NCI-H748 (cell line): Measurements from ENCODE around the gene ZNF595.
"Not testable (repeated sequence)": the region's sequence is repeated elsewhere in the genome, so short reads cannot be mapped to it uniquely, and the experiment has no call there.

ENCODE experiments used
- DNase-seq: peaks from one replicate; lab custom pipeline; 2025; ENCODE audit not compliant: unreplicated experiment; lab: John Stamatoyannopoulos, UW

Gene ZNF595

DNA sequence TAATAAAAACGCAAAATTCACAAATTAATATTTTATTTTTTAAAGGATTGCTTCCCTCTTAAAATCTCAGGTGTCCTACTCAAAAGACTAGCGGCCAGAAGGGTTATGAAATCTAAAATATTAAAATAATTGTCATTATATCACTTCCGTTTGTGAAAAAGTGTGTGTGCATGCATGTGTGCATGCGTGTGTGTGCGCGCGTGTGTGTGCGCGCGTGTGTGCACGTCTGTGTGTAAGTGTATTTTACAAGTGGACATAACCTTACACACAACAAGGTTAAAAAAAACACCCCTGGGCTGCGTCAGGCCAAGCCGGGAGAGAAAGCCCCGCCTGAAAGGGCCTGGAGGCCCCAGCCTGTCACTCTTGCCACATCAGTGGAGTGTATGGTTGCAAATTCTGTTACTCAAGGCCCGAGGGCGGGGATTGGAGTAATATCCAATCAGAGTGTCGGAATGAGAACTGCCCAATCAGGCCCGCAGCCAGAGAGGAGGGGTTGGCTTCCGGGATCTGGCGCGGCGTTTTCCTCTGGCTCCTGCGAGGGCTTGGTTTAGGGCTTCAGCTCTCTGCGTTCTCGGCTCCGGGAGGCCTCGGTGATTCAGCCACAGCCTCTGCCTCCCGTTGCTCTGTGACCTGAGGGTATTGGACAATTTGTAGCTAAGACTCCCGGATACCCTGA is at the start of gene ZNF595:
Gene ZNF595, plus strand, starts transcription at position 518 of the 676 bp plus-strand sequence. CDS start 168 bp downstream, outside the sequence.
- not testable (repeated sequence) for DNase-seq

DNA sequence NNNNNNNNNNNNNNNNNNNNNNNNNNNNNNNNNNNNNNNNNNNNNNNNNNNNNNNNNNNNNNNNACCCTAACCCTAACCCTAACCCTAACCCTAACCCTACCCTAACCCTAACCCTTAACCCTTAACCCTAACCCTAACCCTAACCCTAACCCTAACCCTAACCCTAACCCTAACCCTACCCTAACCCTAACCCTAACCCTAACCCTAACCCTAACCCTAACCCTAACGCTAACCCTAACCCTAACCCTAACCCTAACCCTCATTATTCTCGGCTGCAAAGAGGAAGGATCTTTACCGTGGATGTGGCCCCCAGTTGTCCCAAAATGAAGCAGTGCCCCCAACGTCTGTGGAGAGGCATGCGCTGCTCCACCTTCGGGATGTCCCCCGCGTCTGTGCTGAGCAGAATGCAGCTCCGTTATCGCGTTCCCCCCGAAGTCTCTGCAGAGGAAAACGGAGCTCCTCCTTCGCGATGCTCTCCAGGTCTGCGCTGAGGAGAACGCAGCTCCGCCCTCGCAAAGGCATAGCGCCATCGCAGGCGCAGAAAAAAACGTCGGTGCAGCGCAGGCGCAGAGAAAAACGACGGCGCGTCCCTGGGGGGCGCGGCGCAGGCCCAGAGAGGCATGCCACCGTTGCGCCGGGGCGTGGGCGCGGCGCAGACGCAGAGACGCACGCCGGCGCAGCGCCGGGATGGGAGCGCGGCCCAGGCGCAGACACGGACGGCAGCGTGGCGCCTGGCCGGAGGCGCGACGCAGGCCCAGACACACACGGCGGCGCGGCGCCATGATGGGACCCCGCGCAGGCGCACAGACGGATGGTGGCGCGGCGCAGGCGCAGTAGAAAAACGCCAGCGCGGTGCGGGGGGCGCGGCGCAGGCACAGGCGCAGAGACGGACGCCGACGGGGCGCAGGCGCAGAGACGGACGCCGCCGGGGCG is 42.9 kb upstream of the ZNF595 start:
- not testable (repeated sequence) for DNase-seq

DNA sequence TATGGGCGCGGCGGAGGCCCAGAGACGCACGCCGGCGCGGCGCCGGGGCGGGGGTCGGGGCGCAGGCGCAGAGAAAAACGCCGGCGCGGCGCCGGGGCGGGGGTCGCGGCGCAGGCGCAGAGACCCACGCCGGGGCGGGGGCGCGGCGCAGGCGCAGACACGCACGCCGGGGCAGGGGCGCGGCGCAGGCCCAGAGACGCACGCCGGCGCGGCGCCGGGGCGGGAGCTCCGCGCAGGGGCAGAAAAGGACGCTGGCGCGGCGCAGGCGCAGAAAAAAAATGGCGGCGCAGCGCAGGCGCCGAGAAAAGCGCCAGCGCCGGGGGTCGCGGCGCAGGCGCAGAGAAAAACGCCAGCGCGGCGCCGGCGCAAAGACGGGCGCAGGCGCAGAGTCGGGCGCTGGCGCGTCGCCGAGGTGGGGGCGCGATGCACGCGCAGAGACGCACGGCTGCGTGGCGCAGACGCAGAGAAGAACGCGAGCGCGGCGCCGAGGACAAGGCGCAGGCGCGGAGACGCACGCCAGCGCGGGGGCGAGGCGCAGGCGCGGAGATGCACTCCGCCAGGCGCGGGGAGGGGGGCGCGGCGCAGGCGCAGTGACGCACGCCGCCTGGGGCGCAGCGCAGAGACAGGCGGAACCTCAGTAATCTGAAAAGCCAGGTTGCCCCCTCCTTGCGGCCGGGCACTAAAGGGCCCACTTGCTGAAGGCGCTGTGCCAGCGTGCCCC is 41.9 kb upstream of the ZNF595 start:
- not testable (repeated sequence) for DNase-seq

DNA sequence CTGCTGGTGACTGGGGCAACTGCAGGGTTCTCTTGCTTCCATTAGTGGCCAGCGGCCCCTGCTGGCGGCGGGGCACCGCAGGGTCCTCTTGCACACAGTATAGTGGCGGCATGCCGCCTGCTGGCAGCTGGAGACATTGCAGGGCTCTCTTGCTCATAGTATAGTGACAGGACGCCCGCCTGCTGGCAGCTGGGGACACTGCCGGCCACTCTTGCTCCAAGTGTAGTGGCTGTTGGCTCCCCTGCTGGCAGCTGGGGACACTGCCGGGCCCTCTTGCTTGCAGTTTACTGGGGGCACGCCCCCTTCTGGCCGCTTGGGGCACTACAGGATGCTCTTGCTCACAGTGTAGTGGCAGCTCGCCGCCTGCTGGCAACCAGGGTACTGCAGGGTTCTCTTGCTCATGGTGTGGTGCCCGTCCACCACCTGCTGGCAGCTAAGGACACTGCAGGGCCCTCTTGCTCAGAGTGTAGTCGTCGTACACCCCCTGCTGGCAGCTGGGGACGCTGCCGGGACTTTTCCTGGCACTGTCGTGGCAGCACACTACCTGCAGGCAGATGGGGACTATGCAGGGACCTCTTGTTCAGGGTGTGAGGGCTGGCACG is 41.2 kb upstream of the ZNF595 start:
- DNase-seq: not testable (repeated sequence)

DNA sequence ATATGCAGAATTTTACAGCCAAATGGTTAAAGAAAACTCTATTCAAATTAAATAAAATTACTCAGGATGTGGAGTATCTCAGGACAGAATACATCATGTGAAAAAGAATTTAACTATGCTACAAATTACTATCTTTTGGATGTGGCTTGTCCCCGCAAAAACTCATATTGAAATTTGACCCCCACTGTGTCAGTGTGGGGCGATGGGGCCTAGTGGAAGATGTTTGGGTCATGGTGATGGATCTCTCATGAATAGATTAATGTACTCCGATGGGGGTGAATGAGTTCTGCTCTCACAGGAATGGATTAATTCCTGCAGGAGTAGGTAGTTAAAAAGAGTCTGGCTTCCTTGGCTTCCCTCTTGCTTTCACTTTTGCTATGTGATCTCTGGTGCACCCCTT is 35.0 kb upstream of the ZNF595 start:
- not testable (repeated sequence) for DNase-seq

DNA sequence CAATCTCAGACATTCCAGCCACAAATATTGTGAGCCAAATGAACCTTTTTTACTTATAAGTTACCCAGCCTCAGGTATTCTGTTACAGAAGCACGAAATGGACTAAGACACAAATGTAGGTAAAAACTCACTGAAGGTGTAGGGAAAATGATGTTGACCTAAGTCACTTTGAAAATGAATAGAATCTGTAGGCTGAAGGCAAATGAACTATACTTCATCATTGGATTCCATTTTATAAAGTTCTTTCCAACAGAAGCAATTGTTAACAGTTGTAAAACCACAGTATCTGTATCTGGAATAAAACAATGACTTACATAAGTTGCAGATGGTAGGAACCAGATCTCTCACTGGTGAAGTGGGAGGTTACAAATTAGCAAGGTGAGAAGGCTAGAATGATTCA is 34.5 kb upstream of the ZNF595 start:
- DNase-seq: not testable (repeated sequence)

DNA sequence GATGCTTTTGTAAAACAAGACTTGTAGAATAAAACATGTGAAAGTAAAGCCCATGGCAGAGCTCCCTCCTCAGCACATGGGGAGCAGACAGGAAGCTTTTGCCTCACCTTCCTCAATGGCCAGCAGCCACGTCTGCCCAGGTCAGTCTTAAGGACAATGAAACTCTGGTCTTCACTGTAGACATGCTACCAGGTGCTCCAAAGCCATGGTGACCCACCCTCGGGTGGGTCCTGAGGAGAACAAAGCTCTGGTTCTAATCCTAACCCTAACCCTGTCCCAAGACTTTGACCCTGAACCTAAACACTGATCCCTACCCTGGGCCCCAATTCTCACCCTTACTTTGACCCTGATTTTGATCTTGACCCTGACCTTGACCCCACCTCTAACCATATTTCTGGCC is 30.2 kb upstream of the ZNF595 start:
- not testable (repeated sequence) for DNase-seq

DNA sequence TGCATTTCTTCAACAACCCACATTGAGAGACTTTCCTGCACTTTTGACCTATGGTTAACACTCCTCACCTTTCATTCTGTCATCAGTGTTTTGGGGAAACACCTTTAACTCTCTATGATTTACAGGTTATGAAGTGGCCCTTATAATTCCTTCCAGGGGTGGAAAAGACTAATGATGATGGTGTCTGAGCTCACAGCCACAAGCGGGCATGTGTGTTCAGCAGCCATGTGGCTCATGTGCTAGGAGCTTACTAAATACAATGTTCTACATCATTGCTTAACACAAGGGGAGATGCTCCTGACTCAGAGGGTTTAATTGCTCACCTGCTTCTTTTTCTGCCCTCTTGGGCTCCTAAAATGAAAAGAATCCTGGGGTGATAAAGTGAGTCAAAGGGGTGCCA is 28.8 kb upstream of the ZNF595 start:
- DNase-seq: not testable (repeated sequence)

DNA sequence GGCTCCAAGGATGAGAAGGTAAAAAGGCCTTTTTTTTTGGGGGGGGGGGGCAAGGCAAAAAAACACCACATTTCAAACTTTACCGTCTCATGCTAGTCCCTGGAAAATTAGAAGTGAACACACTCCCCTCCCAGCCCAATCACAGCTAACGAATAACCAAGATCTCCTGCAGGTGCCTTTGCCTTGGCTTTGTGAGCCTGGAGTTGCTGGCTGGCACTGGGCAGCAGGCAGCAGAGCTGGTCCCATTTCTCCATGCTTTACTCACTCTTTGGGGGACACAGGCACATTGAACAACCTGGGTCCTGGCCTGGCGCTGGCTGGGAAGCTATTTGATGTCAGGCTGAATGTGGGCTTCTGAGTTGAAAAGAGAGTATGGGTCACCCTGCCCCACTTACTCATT is 25.6 kb upstream of the ZNF595 start:
- DNase-seq: not testable (repeated sequence)

DNA sequence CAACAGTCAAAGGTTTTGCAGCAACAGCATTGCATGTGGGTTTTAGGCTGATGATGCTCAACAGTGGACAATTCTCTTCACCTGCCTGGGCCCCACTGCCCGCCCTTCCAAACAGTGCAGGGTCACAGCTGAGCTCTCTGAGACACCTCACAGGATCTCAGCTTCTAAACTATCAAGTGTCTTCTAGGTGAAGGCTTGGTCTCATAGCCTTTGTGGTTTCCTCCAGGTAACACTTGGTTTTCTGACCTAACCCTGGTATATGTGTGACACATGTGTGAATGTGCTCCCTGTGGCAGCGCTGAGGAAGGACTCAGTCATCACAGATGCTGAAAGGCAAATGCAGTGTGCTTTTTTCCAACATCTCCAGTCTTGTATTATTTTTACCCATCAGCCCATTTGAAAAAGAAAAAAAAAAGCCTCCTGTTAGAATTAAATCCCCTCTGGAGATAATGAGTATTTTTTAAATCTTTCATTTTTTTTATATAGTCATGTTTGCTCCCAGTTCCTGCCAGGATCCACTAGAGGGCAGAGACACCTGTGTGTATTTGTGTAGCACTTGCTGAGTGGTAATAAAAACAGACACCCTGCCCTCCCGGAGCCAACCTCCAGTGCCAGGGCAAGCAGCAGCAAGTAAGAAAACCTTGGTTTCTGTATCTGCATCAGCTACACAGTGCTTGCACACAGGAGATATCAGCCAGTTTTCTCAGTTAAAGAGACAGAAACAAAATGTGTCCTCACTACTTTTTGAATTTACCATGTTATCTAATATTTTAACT is 24.2 kb upstream of the ZNF595 start:
- DNase-seq: not testable (repeated sequence)

DNA sequence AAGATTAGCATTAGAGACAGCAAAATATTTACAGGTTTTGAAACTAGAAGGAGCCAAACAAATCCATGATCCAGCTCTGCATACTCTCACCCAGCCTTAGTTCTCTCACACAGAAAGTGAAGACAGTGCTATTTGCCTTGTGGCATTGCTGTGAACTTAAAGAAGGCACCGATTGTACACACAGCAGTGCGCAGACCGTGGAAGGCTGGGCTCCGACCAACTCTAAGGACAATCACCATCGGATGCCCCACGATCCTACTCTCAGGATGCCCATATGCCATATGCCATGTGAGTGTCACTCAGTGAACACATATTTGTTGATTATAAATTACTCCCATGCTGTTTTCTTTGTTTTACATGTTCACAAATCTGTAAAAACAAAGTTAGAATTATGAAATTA is 19.8 kb upstream of the ZNF595 start:
- DNase-seq: not testable (repeated sequence)

DNA sequence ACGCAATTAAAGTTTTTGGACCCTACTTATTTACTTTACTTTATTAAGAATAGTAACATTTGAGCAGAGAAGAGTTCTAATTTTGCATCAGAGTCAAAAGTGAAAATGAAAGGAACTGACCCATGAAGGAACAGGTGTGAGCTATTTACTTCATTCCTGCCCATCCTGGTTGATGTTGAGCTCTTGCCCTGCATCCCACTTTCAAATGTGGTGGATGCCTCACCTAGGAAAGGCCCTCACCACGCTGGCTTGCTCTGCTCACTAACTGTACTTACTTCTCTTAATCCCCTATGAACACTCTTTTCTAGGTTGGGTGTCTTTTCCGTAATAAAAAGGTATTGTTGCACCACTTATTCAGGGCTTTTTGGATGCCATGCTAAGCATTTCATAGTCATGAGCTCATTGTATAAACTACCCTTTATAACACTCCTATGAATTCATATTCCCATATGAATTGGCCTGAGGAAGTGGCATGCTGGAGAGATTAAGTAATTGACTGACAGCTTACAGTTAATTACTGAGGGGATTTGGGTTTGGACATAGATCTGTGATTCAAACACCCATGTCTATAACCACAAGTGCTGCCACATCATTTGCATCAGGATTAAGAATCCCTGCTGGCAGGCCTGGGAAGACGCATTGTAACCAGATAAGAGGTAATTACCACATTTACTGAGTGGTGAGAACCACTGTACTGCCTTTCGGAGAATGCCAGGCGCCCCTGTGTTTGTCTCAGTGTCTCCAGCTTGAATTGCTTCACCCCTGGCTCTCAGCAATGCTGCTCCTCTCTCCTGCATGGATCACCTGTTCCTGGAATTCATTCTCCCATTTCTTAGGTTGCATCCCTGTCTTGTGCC is 16.3 kb upstream of the ZNF595 start:
- not testable (repeated sequence) for DNase-seq

DNA sequence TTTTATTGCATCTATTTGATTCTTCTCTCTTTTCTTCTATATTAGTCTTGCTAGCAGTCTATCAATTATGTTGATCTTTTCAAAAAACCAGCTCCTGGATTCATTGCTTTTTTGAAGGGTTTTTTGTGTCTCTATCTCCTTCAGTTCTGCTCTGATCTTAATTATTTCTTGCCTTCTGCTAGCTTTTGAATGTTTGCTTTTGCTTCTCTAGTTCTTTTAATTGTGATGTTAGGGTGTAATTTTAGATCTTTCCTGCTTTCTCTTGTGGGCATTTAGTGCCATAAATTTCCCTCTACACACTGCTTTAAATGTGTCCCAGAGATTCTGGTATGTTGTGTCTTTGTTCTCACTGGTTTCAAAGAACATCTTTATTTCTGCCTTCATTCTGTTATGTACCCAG is 14.9 kb upstream of the ZNF595 start:
- not testable (repeated sequence) for DNase-seq

DNA sequence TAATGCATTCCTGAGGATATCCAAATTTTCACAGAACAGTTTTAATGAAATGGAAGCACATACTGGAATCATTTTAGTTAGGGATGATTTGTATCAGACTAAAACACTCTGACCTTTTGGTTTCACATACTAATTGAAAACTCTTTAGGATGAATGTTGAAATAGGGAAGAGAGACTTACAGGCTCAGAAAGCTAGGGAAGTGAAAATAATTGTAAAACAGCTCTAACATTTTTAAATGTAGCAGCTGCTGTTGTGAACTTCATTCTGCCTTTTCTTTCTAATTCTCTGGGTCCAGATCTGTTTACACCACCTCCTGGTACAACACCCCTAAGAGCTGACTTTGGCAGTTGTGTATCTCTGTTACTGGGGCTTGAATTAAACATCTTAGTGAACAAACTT is 9.7 kb upstream of the ZNF595 start:
- not testable (repeated sequence) for DNase-seq

DNA sequence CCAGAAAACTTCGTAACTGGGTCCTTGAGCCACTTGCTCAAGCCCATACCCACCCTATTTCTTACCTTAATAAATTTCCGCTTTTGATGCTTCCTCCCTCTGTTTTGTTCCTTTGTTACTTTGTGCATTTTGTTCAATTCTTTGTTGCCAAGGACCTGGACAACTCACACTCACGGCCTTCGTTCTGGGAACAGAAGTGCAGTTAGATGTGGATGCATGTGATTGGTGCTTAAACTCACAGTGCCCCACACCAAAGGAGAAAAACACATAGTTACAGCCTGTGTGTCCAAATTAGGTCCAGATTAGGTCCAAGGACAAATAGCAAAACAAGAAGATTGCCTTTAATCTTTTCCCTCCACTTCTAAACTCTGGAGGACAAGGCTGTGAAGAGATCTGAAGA is 1.9 kb upstream of the ZNF595 start:
- DNase-seq: not testable (repeated sequence)

DNA sequence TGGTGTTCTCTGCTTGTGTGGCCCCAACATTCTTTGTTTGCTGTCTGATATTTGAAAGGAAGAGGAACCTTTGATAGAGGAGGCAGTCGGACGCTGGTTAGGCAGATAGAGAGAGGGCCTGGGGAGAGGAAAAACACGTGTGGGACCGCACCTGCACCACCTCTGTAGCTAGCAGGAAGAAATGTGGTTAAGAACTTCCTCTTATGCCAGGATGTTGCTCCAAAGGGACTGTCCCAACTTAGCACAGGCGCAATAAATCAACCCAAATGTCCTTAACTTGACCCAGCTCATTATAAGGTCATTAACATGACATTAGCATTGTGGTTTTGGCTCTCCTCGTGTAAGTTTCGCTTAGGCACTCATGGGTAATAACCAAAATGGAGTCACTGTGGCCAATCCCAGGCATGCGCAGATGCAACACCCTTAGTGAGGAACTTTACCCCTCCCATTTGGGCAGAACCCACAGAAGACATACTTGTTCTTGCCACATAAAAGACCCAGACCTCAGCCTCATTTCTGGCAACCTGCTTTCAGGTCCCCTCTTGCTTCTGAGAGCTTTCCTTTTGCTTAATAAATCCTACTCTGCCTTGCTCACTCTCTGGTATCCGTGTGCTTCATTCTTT is 1.4 kb upstream of the ZNF595 start:
- not testable (repeated sequence) for DNase-seq

DNA sequence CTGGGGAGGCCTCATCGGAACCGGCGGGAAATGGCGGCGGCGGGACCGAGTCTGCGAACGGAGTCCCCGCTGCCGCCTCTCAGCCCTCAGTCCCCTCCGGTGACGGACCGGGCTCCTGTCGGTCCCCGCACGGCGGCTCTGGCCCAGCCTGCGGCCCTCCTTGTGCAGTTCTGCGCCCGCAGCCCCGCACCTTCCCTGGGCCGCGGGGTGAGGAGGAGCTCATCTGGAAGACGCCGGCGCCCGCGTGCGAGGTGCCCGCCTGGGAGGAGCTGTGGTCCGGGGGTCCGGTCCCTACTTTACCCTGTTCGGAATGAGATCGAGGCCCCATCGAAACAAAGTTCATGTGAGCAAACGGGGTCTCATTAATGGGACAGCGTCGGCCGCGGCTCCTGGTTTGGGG is 400 bp downstream of the ZNF595 start:
- not testable (repeated sequence) for DNase-seq

DNA sequence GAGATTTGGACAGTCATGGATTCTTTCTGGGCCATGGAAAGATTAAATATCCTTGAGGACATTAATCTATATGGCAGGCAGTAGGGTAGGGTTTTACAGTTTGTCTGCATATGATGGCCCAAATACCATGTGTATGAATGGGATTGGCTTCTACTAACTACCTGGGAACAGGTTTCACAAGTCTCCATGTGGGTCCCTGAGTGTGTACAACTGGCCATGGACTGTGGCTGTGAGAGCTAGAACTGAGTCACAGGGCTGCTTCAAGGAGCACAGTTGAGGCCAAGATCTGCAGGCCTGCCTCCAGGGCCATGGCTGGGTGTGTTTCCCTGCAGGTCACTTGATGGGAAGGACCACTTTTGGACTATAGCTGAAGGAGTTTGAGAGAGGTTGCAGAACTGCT is 11.6 kb downstream of the ZNF595 start:
- DNase-seq: not testable (repeated sequence)

DNA sequence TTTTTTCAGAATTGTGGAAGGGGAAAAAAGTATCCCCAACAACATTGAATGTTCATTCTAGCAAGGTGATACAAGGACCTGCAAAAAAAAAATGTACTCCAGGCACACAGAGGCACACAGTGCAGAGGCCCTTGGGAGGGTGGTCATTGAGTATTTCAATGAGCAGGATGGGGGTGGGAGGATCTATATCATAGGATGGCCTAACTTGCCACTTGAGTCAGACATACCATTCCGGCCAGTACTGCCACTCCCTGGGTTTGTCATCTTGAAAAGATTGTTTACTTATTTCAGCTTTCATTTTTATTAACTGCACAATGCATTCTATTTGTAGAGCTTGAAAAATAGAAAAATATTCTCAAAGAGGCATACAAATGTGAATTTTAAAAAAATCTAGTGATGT is 18.7 kb downstream of the ZNF595 start:
- no peak for DNase-seq
